Measurements from ENCODE around the gene TBX4.

TBX4 gene

DNA sequence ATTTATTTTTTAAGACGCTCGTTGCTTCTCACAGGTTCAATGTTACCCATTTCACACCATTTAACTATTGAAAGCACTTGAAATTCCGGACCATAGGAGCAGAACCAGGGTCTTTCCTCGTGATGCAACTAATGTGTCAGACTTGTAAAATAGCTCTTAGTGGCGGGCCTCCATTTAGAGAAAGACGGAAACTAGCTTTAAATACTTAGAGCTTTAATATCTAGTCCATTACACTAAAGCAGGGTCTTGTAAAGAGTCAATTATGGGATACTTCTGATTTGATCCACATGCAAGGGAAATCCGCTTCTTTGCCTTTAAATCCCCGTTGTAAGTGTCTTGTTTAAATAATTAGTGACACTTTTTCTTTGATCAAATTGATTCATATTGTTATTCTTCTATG is 82.2 kb downstream of the TBX4 start:
- no peak for DNase-seq

All from eye (tissue), 1 donor.